Hepatocyte (in vitro differentiated cells): Measurements from ENCODE around the gene IL23R.

Experiments
- EZH2phosphoT487 ChIP-seq: fragments of 200-600 bp; sonication (generic); IDR thresholded peaks from one replicate; pipeline ENCODE4 v1.6.1; 2018; ENCODE audit warnings: antibody characterized with exemption, mild to moderate bottlenecking, low read depth, moderate library complexity; ENCODE audit not compliant: unreplicated experiment, severe bottlenecking
- TF ChIP-seq, protein P1 (sequence below): fragments of 200-600 bp; sonication (generic); IDR thresholded peaks from 2 replicates; pipeline ENCODE4 v1.5.1; 2016; ENCODE audit warnings: antibody characterized with exemption, mild to moderate bottlenecking; ENCODE audit not compliant: poor library complexity

DNA sequence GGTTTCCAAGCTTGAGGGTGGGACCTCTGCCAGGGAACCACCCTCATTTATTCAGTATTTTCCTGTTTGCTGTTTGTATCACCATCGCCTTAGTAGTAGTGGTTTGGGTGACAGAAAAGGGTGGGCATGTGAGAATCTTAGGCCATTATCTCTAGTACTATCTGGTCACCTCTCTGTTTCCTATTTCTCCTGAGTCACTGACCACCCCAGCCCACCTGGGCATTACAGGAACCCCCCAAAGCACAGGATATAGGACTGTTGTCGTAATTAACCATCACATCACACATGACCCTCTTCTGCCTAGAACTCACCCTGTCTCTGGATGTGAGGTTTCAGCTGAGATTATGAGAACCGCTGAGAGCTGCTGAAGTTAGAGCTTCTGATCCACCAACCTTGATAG lies 60.4 kb downstream of the IL23R start:
- TF ChIP-seq, protein P1, sequence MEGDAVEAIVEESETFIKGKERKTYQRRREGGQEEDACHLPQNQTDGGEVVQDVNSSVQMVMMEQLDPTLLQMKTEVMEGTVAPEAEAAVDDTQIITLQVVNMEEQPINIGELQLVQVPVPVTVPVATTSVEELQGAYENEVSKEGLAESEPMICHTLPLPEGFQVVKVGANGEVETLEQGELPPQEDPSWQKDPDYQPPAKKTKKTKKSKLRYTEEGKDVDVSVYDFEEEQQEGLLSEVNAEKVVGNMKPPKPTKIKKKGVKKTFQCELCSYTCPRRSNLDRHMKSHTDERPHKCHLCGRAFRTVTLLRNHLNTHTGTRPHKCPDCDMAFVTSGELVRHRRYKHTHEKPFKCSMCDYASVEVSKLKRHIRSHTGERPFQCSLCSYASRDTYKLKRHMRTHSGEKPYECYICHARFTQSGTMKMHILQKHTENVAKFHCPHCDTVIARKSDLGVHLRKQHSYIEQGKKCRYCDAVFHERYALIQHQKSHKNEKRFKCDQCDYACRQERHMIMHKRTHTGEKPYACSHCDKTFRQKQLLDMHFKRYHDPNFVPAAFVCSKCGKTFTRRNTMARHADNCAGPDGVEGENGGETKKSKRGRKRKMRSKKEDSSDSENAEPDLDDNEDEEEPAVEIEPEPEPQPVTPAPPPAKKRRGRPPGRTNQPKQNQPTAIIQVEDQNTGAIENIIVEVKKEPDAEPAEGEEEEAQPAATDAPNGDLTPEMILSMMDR = no peak
- TF ChIP-seq EZH2phosphoT487 = no peak
